Osteocyte (in vitro differentiated cells): Measurements from ENCODE around the gene ARHGAP27. TPM values are rescaled to one million over a fixed set of nuclear protein-coding genes. Genes with fewer than 3 reads are reported as not detected.
A peak's percentile ranks its signal among the peaks of the same experiment; 100 is the strongest.

Source experiments
- DNase-seq: peaks from one replicate; pipeline ENCODE4 v3.0.0; 2021; ENCODE audit warnings: mixed read lengths; ENCODE audit not compliant: unreplicated experiment; ENCODE audit errors: extremely low spot score
- H3K27ac Mint-ChIP-seq: one replicate; pipeline ENCODE4 v1.8.0; 2021; ENCODE audit warnings: mild to moderate bottlenecking, mixed read lengths; ENCODE audit not compliant: unreplicated experiment
- H3K27me3 Mint-ChIP-seq: one replicate; pipeline ENCODE4 v1.8.0; 2021; ENCODE audit warnings: mixed read lengths; ENCODE audit not compliant: unreplicated experiment
- H3K36me3 Mint-ChIP-seq: one replicate; pipeline ENCODE4 v1.8.0; 2021; ENCODE audit warnings: mixed read lengths; ENCODE audit not compliant: unreplicated experiment
- H3K4me1 Mint-ChIP-seq: one replicate; pipeline ENCODE4 v1.8.0; 2021; ENCODE audit warnings: mixed read lengths; ENCODE audit not compliant: unreplicated experiment
- H3K4me3 Mint-ChIP-seq: one replicate; pipeline ENCODE4 v1.8.0; 2021; ENCODE audit warnings: mild to moderate bottlenecking, moderate library complexity, mixed read lengths; ENCODE audit not compliant: unreplicated experiment
- H3K9me3 Mint-ChIP-seq: one replicate; pipeline ENCODE4 v1.8.0; 2021; ENCODE audit warnings: mixed read lengths; ENCODE audit not compliant: unreplicated experiment
- CTCF ChIP-seq: fragments of 200-600 bp; sonication (generic); IDR thresholded peaks from 2 replicates; pipeline ENCODE4 v1.5.0; 2021; ENCODE audit warnings: antibody characterized with exemption, mild to moderate bottlenecking, moderate library complexity
- total RNA-seq: library from RNA; stranded (reverse); gene quantifications from 2 replicates; pipeline ENCODE4 v1.2.1, GENCODE V29; 2021

Gene ARHGAP27
- total RNA-seq, 1 donor from 2014 or later, result 1.6 TPM

GRCh38 chr17:45427181-45427835 is 5.4 kb downstream of the ARHGAP27 start:
- H3K27me3 Mint-ChIP-seq, result peaks cover 43% of the 10 kb centered on the region
- H3K36me3 Mint-ChIP-seq, result no peaks in the 10 kb centered on the region
- H3K4me3 Mint-ChIP-seq, result no peak overlapping the region
- H3K4me1 Mint-ChIP-seq, result peaks cover 32% of the 10 kb centered on the region
- no peak for TF ChIP-seq CTCF
- no peaks in the 10 kb centered on the region for H3K9me3 Mint-ChIP-seq
- H3K27ac Mint-ChIP-seq, result no peak overlapping the region
- DNase-seq, result no peak

- Mint-ChIP-seq H3K36me3 (no peaks in the 10 kb centered on the region), H3K27me3 (peaks cover 48% of the 10 kb centered on the region), H3K4me3 (no peak overlapping the region), H3K4me1 (peaks cover 29% of the 10 kb centered on the region), H3K27ac (no peak overlapping the region), H3K9me3 (no peaks in the 10 kb centered on the region)
- no peak for TF ChIP-seq CTCF
- no peak for DNase-seq
These were observed 6.1 kb downstream of the ARHGAP27 start for GRCh38 chr17:45426561-45426960.

- H3K27me3 Mint-ChIP-seq, result peaks cover 51% of the 10 kb centered on the region
- no peaks in the 10 kb centered on the region for H3K36me3 Mint-ChIP-seq
- no peak overlapping the region for H3K27ac Mint-ChIP-seq
- H3K9me3 Mint-ChIP-seq, result no peaks in the 10 kb centered on the region
- TF ChIP-seq CTCF, result no peak
- DNase-seq, result no peak
- no peak overlapping the region for H3K4me3 Mint-ChIP-seq
- H3K4me1 Mint-ChIP-seq, result peaks cover 26% of the 10 kb centered on the region
These were observed 6.7 kb downstream of the ARHGAP27 start for GRCh38 chr17:45425984-45426413.

- H3K36me3 Mint-ChIP-seq, result no peaks in the 10 kb centered on the region
These were observed 7.3 kb downstream of the ARHGAP27 start for GRCh38 chr17:45425125-45425983.

More at GRCh38 chr17:45425125-45425983, 7.3 kb downstream of the ARHGAP27 start:
- peaks cover 51% of the 10 kb centered on the region for H3K27me3 Mint-ChIP-seq
- H3K27ac Mint-ChIP-seq, result no peak overlapping the region
- DNase-seq, result no peak
- H3K4me1 Mint-ChIP-seq, result peaks cover 21% of the 10 kb centered on the region
- H3K9me3 Mint-ChIP-seq, result no peaks in the 10 kb centered on the region
- peak; percentile 54 for TF ChIP-seq CTCF
- H3K4me3 Mint-ChIP-seq, result no peak overlapping the region
